Mesenchymal stem cell (in vitro differentiated cells and primary cell): ENCODE results near the gene ACAD8.

ENCODE experiments used
- DNase-seq: peaks from one replicate; pipeline ENCODE4 v3.0.0-alpha.2; 2013
- H2AFZ ChIP-seq: one replicate; pipeline ENCODE4 v1.6.1; 2013; ENCODE audit warnings: low read depth, mild to moderate bottlenecking, control low read depth, inconsistent platforms, low read length, moderate library complexity
- H2AK5ac ChIP-seq: 2 replicates; pipeline ENCODE4 v1.6.1; 2013; ENCODE audit warnings: low read length, moderate library complexity, mild to moderate bottlenecking, inconsistent platforms; ENCODE audit not compliant: severe bottlenecking
- H2BK120ac ChIP-seq: one replicate; pipeline ENCODE4 v1.6.1; 2013; ENCODE audit warnings: low read depth, mild to moderate bottlenecking, inconsistent platforms, low read length, moderate library complexity
- H2BK12ac ChIP-seq, 2 experiments: one replicate each; pipeline ENCODE4 v1.6.1; 2013; ENCODE audit warnings: inconsistent platforms in 2 of 2, low read length in 2 of 2, mild to moderate bottlenecking in 2 of 2, moderate library complexity in 2 of 2, control low read depth in 1 of 2
- H2BK15ac ChIP-seq: one replicate; pipeline ENCODE4 v1.6.1; 2013; ENCODE audit warnings: mild to moderate bottlenecking, low read depth, inconsistent platforms; ENCODE audit not compliant: poor library complexity, severe bottlenecking
- H2BK5ac ChIP-seq: 2 replicates; pipeline ENCODE4 v1.6.1; 2013; ENCODE audit warnings: low read depth, mild to moderate bottlenecking, low read length, control low read depth, inconsistent platforms; ENCODE audit not compliant: poor library complexity, severe bottlenecking
- H3K14ac ChIP-seq, 2 experiments: one replicate each; pipeline ENCODE4 v1.6.1; 2013; ENCODE audit warnings: inconsistent platforms in 2 of 2, low read length in 2 of 2, control low read depth in 1 of 2, mild to moderate bottlenecking in 1 of 2, moderate library complexity in 1 of 2
- H3K18ac ChIP-seq, 2 experiments: one replicate each; pipeline ENCODE4 v1.6.1; 2013; ENCODE audit warnings: inconsistent platforms in 2 of 2, low read length in 2 of 2, control low read depth in 1 of 2, low read depth in 1 of 2, mild to moderate bottlenecking in 1 of 2
- H3K23ac ChIP-seq, 2 experiments: one replicate each; pipeline ENCODE4 v1.6.1; 2013; ENCODE audit warnings: inconsistent platforms in 2 of 2, low read length in 2 of 2, mild to moderate bottlenecking in 2 of 2, moderate library complexity in 2 of 2, control low read depth in 1 of 2
- H3K27ac ChIP-seq: 2 replicates; pipeline ENCODE4 v1.5.1; 2013; ENCODE audit warnings: mild to moderate bottlenecking, moderate library complexity, low read length, control low read depth, inconsistent platforms; ENCODE audit not compliant: poor library complexity, severe bottlenecking
- H3K27me3 ChIP-seq, 2 experiments: 2 replicates each; pipeline versions ENCODE4 v1.6.1 to v1.7.0; 2013; ENCODE audit warnings: low read length in 2 of 2, mild to moderate bottlenecking in 2 of 2, moderate library complexity in 2 of 2, control low read depth in 1 of 2, inconsistent platforms in 1 of 2; ENCODE audit not compliant: control insufficient read depth in 1 of 2, insufficient read depth in 1 of 2
- H3K36me3 ChIP-seq, 2 experiments: 2 replicates each; pipeline versions ENCODE4 v1.6.1 to v1.7.0; 2013; ENCODE audit warnings: low read length in 2 of 2, control low read depth in 1 of 2, inconsistent platforms in 1 of 2, low read depth in 1 of 2, mild to moderate bottlenecking in 1 of 2; ENCODE audit not compliant: insufficient read depth in 2 of 2, control insufficient read depth in 1 of 2
- H3K4ac ChIP-seq, 2 experiments: one replicate each; pipeline ENCODE4 v1.6.1; 2013; ENCODE audit warnings: inconsistent platforms in 2 of 2, low read length in 2 of 2, mild to moderate bottlenecking in 2 of 2, moderate library complexity in 2 of 2, control low read depth in 1 of 2, low read depth in 1 of 2
- H3K4me1 ChIP-seq: 2 replicates; pipeline ENCODE4 v1.6.1; 2013; ENCODE audit warnings: low read depth, low read length, control low read depth; ENCODE audit not compliant: control insufficient read depth, insufficient read depth
- H3K4me2 ChIP-seq: 2 replicates; pipeline ENCODE4 v1.6.1; 2013; ENCODE audit warnings: low read length, mild to moderate bottlenecking, inconsistent platforms; ENCODE audit not compliant: poor library complexity, severe bottlenecking
- H3K4me3 ChIP-seq, 2 experiments: 2 replicates each; pipeline versions ENCODE4 v1.5.1 to v1.7.0; 2013; ENCODE audit warnings: low read length in 2 of 2, mild to moderate bottlenecking in 2 of 2, control low read depth in 1 of 2, low read depth in 1 of 2; ENCODE audit not compliant: insufficient read depth in 1 of 2
- H3K79me1 ChIP-seq: replicated peaks from 2 replicates; pipeline ENCODE4 v1.6.1; 2013; ENCODE audit warnings: mild to moderate bottlenecking, control low read depth, low read length, inconsistent platforms; ENCODE audit not compliant: poor library complexity, severe bottlenecking
- H3K9ac ChIP-seq: 2 replicates; pipeline ENCODE4 v1.7.0; 2013; ENCODE audit warnings: mild to moderate bottlenecking, low read length, moderate library complexity
- H3K9me3 ChIP-seq: 2 replicates; pipeline ENCODE4 v1.7.0; 2013; ENCODE audit warnings: mild to moderate bottlenecking, low read length; ENCODE audit not compliant: control insufficient read depth
- H4K8ac ChIP-seq: one replicate; pipeline ENCODE4 v1.6.1; 2013; ENCODE audit warnings: inconsistent platforms, mild to moderate bottlenecking, low read length, moderate library complexity
- H4K91ac ChIP-seq: one replicate; pipeline ENCODE4 v1.6.1; 2013; ENCODE audit warnings: mild to moderate bottlenecking, low read length, inconsistent platforms
- WGBS: methylation state at CpG from one replicate; pipeline ENCODE4 v1.1.7; 2013; ENCODE audit warnings: mixed read lengths; 5-methylcytosine and 5-hydroxymethylcytosine counted together

ACAD8 gene

DNA sequence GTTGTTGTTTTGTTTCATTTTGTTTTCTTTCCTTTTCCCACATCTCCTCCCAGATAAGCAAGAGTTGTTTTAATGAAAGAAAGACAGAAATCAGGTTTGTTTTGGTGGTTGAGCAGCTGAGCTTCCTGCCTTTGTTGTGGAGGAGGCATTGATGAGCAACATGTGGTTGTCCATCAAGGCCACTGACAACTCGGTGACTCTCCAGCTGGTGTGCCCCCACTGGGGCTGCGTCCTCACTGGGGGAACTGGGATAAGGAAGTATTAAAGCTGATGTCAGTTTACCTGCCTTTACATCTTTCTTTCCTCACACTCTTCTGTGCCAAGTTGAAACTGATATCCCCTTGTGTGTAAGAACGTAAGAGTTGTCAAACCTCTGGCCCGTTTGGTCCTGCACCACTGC lies 23.0 kb upstream of the ACAD8 start:
- no peak for DNase-seq
- Histone ChIP-seq H3K27ac (no peak overlapping the region), H3K4me3 (no peak overlapping the region), H3K14ac (no peak overlapping the region), H3K4ac (no peak overlapping the region), H2AK5ac (no peak overlapping the region), H2BK15ac (no peak overlapping the region), H2BK120ac (no peak overlapping the region), H3K27me3 (no peaks in the 10 kb centered on the region), H3K9ac (no peak overlapping the region), H3K18ac (no peak overlapping the region), H3K36me3 (peaks cover 5 to 20% of the 10 kb centered on the region in 2 experiments), H4K8ac (no peak overlapping the region), H3K79me1 (peaks cover 39% of the 10 kb centered on the region), H3K4me1 (peaks cover 12% of the 10 kb centered on the region), H2AFZ (no peak overlapping the region), H4K91ac (no peak overlapping the region), H3K4me2 (no peak overlapping the region), H3K9me3 (no peaks in the 10 kb centered on the region), H2BK12ac (no peak overlapping the region), H2BK5ac (no peak overlapping the region), H3K23ac (no peak overlapping the region)
- WGBS = 87% methylated on average over 4 of the region's 4 CpGs

GRCh38 chr11:134231958-134232659 lies 21.3 kb upstream of the ACAD8 start:
- no peak for DNase-seq
- Histone ChIP-seq H3K4me3 (no peak overlapping the region), H3K18ac (no peak overlapping the region), H3K4ac (no peak overlapping the region), H3K27ac (no peak overlapping the region), H3K79me1 (peaks cover 37% of the 10 kb centered on the region), H4K8ac (no peak overlapping the region), H3K23ac (peak overlapping the region in 1 of 2 experiments; percentile 23), H2AFZ (no peak overlapping the region), H2BK5ac (no peak overlapping the region), H2BK120ac (no peak overlapping the region), H2BK12ac (no peak overlapping the region), H2BK15ac (no peak overlapping the region), H2AK5ac (no peak overlapping the region), H4K91ac (no peak overlapping the region), H3K4me2 (no peak overlapping the region), H3K36me3 (peaks cover 5 to 34% of the 10 kb centered on the region in 2 experiments), H3K14ac (peak overlapping the region in 1 of 2 experiments; percentile 35), H3K4me1 (peaks cover 4% of the 10 kb centered on the region), H3K9ac (no peak overlapping the region), H3K27me3 (no peaks in the 10 kb centered on the region), H3K9me3 (no peaks in the 10 kb centered on the region)
- 96% methylated on average over 10 of the region's 10 CpGs for WGBS

GRCh38 chr11:134233729-134234179 lies 19.6 kb upstream of the ACAD8 start:
- Histone ChIP-seq H3K4me2 (no peak overlapping the region), H2BK120ac (no peak overlapping the region), H3K9ac (no peak overlapping the region), H3K4ac (no peak overlapping the region), H3K27ac (no peak overlapping the region), H3K23ac (no peak overlapping the region), H3K36me3 (peaks cover 8 to 32% of the 10 kb centered on the region in 2 experiments), H3K4me3 (no peak overlapping the region), H2BK5ac (no peak overlapping the region), H4K8ac (no peak overlapping the region), H3K14ac (no peak overlapping the region), H2AFZ (no peak overlapping the region), H3K79me1 (peaks cover 42% of the 10 kb centered on the region), H3K9me3 (no peaks in the 10 kb centered on the region), H3K27me3 (no peaks in the 10 kb centered on the region), H2BK12ac (no peak overlapping the region), H3K18ac (no peak overlapping the region), H3K4me1 (peaks cover 4% of the 10 kb centered on the region), H2AK5ac (no peak overlapping the region), H4K91ac (no peak overlapping the region), H2BK15ac (no peak overlapping the region)
- 94% methylated on average over 3 of the region's 4 CpGs for WGBS
- DNase-seq = no peak

GRCh38 chr11:134235399-134235798 lies 18.0 kb upstream of the ACAD8 start:
- no peak for DNase-seq
- H3K4me3 ChIP-seq = no peak overlapping the region
- peaks cover 17 to 47% of the 10 kb centered on the region in 2 experiments for H3K36me3 ChIP-seq
- no peak overlapping the region for H2BK120ac ChIP-seq
- H4K8ac ChIP-seq = no peak overlapping the region
- H3K9me3 ChIP-seq = no peaks in the 10 kb centered on the region
- H2BK5ac ChIP-seq = no peak overlapping the region
- no peak overlapping the region for H3K4me2 ChIP-seq
- H3K9ac ChIP-seq = no peak overlapping the region
- H2AK5ac ChIP-seq = no peak overlapping the region
- H3K23ac ChIP-seq = no peak overlapping the region
- H3K14ac ChIP-seq = no peak overlapping the region
- H3K79me1 ChIP-seq = peaks cover 42% of the 10 kb centered on the region
- H3K27ac ChIP-seq = no peak overlapping the region
- H3K27me3 ChIP-seq = no peaks in the 10 kb centered on the region
- 94% methylated on average over 2 of the region's 3 CpGs for WGBS
- no peak overlapping the region for H2BK12ac ChIP-seq
- no peak overlapping the region for H3K4ac ChIP-seq
- no peak overlapping the region for H2AFZ ChIP-seq
- no peak overlapping the region for H2BK15ac ChIP-seq
- no peak overlapping the region for H4K91ac ChIP-seq
- H3K18ac ChIP-seq = no peak overlapping the region
- H3K4me1 ChIP-seq = peaks cover 2% of the 10 kb centered on the region
